Measurements from ENCODE around the gene TOX2. TPM values are rescaled to one million over a fixed set of nuclear protein-coding genes. Genes with fewer than 3 reads are reported as not detected.

Gene TOX2
- total RNA-seq, 1 donor from 2014 or later: 3.3 TPM

GRCh38 chr20:43909720-43910119 is 4.9 kb upstream of the TOX2 start:
- Mint-ChIP-seq H3K36me3 (ENCODE audit: low read depth) (peaks cover 8% of the 10 kb centered on the region), H3K9me3 (peaks cover 11% of the 10 kb centered on the region), H3K4me3 (no peak overlapping the region), H3K27ac (ENCODE audit: unreplicated experiment) (no peak overlapping the region), H3K4me1 (peaks cover 11% of the 10 kb centered on the region), H3K27me3 (ENCODE audit: low read depth) (peaks cover 25% of the 10 kb centered on the region)
- TF ChIP-seq CTCF (conservative IDR thresholded peaks at IDR 0.05): no peak
- no peak for DNase-seq (ENCODE audit: low read depth, low spot score)

GRCh38 chr20:43910564-43910963 is 4.1 kb upstream of the TOX2 start:
- Mint-ChIP-seq H3K27me3 (ENCODE audit: low read depth) (peaks cover 32% of the 10 kb centered on the region), H3K27ac (ENCODE audit: unreplicated experiment) (no peak overlapping the region), H3K4me1 (peaks cover 9% of the 10 kb centered on the region), H3K36me3 (ENCODE audit: low read depth) (peaks cover 8% of the 10 kb centered on the region), H3K9me3 (peaks cover 11% of the 10 kb centered on the region), H3K4me3 (no peak overlapping the region)
- TF ChIP-seq CTCF (conservative IDR thresholded peaks at IDR 0.05): no peak
- no peak for DNase-seq (ENCODE audit: low read depth, low spot score)

GRCh38 chr20:43911066-43911465 is 3.6 kb upstream of the TOX2 start:
- peaks cover 37% of the 10 kb centered on the region for H3K27me3 Mint-ChIP-seq (ENCODE audit: low read depth)

GRCh38 chr20:43913291-43914025 is 1.2 kb upstream of the TOX2 start:
- Mint-ChIP-seq H3K4me3 (peak overlapping the region; percentile 76), H3K36me3 (ENCODE audit: low read depth) (peaks cover 8% of the 10 kb centered on the region), H3K27me3 (ENCODE audit: low read depth) (peaks cover 61% of the 10 kb centered on the region), H3K27ac (ENCODE audit: unreplicated experiment) (no peak overlapping the region), H3K4me1 (peaks cover 10% of the 10 kb centered on the region), H3K9me3 (peaks cover 11% of the 10 kb centered on the region)
- DNase-seq (ENCODE audit: low read depth, low spot score): no peak
- no peak for TF ChIP-seq CTCF (conservative IDR thresholded peaks at IDR 0.05)

More at GRCh38 chr20:43911066-43911465, 3.6 kb upstream of the TOX2 start:
- H3K27ac Mint-ChIP-seq (ENCODE audit: unreplicated experiment): no peak overlapping the region
- DNase-seq (ENCODE audit: low read depth, low spot score): no peak
- H3K4me3 Mint-ChIP-seq: no peak overlapping the region
- peaks cover 11% of the 10 kb centered on the region for H3K9me3 Mint-ChIP-seq
- peaks cover 8% of the 10 kb centered on the region for H3K36me3 Mint-ChIP-seq (ENCODE audit: low read depth)
- TF ChIP-seq CTCF (conservative IDR thresholded peaks at IDR 0.05): no peak
- peaks cover 6% of the 10 kb centered on the region for H3K4me1 Mint-ChIP-seq

GRCh38 chr20:43915211-43916072 is 790 bp downstream of the TOX2 start:
- H3K9me3 Mint-ChIP-seq: peaks cover 11% of the 10 kb centered on the region
- H3K4me1 Mint-ChIP-seq: peaks cover 10% of the 10 kb centered on the region
- H3K27ac Mint-ChIP-seq (ENCODE audit: unreplicated experiment): no peak overlapping the region
- H3K4me3 Mint-ChIP-seq: peak overlapping the region; percentile 88
- no peak for TF ChIP-seq CTCF (conservative IDR thresholded peaks at IDR 0.05)
- peaks cover 8% of the 10 kb centered on the region for H3K36me3 Mint-ChIP-seq (ENCODE audit: low read depth)
- H3K27me3 Mint-ChIP-seq (ENCODE audit: low read depth): peaks cover 72% of the 10 kb centered on the region
- DNase-seq (ENCODE audit: low read depth, low spot score): peak; percentile 19

Measured in neural crest cell (in vitro differentiated cells).